Spleen (tissue), 11 donors: Measurements from ENCODE around the gene CHCHD3. TPM values are rescaled to one million over a fixed set of nuclear protein-coding genes. Genes with fewer than 3 reads are reported as not detected.

Experiments used
- DNase-seq: peaks from one replicate; pipeline ENCODE4 v3.0.0-alpha.2; 2020
- H3K27ac ChIP-seq, 8 donors: fragments of 200-600 bp; sonication (generic) in 7 of 8; 1 replicate in 4 of 8; 2 replicates in 4 of 8; pipeline versions ENCODE4 v1.5.0 to v1.8.0; 2016 to 2021; ENCODE audit warnings: inconsistent platforms in 4 of 8, mild to moderate bottlenecking in 4 of 8, moderate library complexity in 1 of 8
- H3K27me3 ChIP-seq, 7 donors: fragments of 200-600 bp; sonication (generic) in 6 of 7; replicated peaks in 1 of 7; 1 replicate in 4 of 7; 2 replicates in 3 of 7; pipeline versions ENCODE4 v1.5.0 to v1.8.0; 2016 to 2021; ENCODE audit warnings: inconsistent platforms in 3 of 7, mild to moderate bottlenecking in 1 of 7
- H3K36me3 ChIP-seq, 6 donors: fragments of 200-600 bp; sonication (generic) in 5 of 6; 1 replicate in 4 of 6; 2 replicates in 2 of 6; pipeline versions ENCODE4 v1.5.0 to v1.8.0; 2016 to 2021; ENCODE audit warnings: inconsistent platforms in 2 of 6
- H3K4me1 ChIP-seq, 6 donors: fragments of 200-600 bp; sonication (generic) in 5 of 6; 1 replicate in 3 of 6; 2 replicates in 3 of 6; pipeline versions ENCODE4 v1.5.0 to v1.8.0; 2016 to 2021; ENCODE audit warnings: inconsistent platforms in 3 of 6
- H3K4me3 ChIP-seq, 8 donors: fragments of 200-600 bp; sonication (generic) in 7 of 8; 1 replicate in 4 of 8; 2 replicates in 4 of 8; pipeline versions ENCODE4 v1.5.0 to v1.8.0; 2016 to 2021; ENCODE audit warnings: inconsistent platforms in 4 of 8, mild to moderate bottlenecking in 4 of 8, moderate library complexity in 2 of 8
- H3K9me3 ChIP-seq, 8 donors: fragments of 200-600 bp; sonication (generic) in 7 of 8; 1 replicate in 4 of 8; 2 replicates in 4 of 8; pipeline versions ENCODE4 v1.5.0 to v1.8.0; 2016 to 2021; ENCODE audit warnings: inconsistent platforms in 4 of 8
- POLR2A ChIP-seq, 3 donors: fragments of 450-650 bp; IDR thresholded peaks; one replicate each; pipeline ENCODE4 v1.5.1; 2017; ENCODE audit warnings: antibody characterized with exemption in 3 of 3, mild to moderate bottlenecking in 1 of 3
- POLR2AphosphoS5 ChIP-seq, 3 donors: sonication (generic); formaldehyde crosslinking; IDR thresholded peaks; one replicate each; pipeline ENCODE4 v1.5.1; 2017; ENCODE audit warnings: antibody characterized with exemption in 3 of 3
- WGBS, 5 donors: extraction: QIAGEN DNeasy Blood & Tissue Kit in 3 of 5; methylation state at CpG; one replicate each; pipeline versions ENCODE4 v1.1.5 to v1.1.7; 2013 to 2018; 5-methylcytosine and 5-hydroxymethylcytosine counted together
- intact Hi-C: fragments of 100-400 bp; cut with DNase I; formaldehyde crosslinking; loops from one replicate; pipeline ENCODE4 v1.15.0; 2023; ENCODE audit warnings: low total_unique reads
- polyA plus RNA-seq, 3 donors: library from polyadenylated mRNA; stranded (reverse); fragments of 200-250 nt; gene quantifications; one replicate each; pipeline ENCODE4 v1.2.1, GENCODE V29; 2013
- total RNA-seq, 7 donors: library from RNA; depleted of rRNA in 3 of 7; stranded (reverse); fragments of >200 nt in 3 of 7; fragmentation: NEBNext Ultra II Directional in 4 of 7; extraction: Animal tissue kit (Norgen Biotek cat#: 25700) in 4 of 7; gene quantifications; one replicate each; pipeline versions ENCODE4 v1.1.0 to v1.2.1, GENCODE V29; 2016 to 2021
- TF ChIP-seq, protein P1 (sequence below), 11 experiments: fragments of 200-600 bp in 7 of 11; fragments of 450-650 bp in 4 of 11; sonication (generic) in 4 of 11; IDR thresholded peaks in 8 of 11; conservative IDR thresholded peaks in 3 of 11; 1 replicate in 7 of 11; 2 replicates in 4 of 11; pipeline versions ENCODE4 v1.4.0 to v1.8.0; 2016 to 2021; ENCODE audit warnings: antibody characterized with exemption in 11 of 11, inconsistent platforms in 4 of 11, mild to moderate bottlenecking in 1 of 11
- donor health status: healthy with polysubstance abuse.
- donor health status: DM: no; HTN: no; CAD: no; lungs with moderate emphysema.
- donor health status: DM: no; HTN: no; CAD: no.
- donor health status: Bipolar disorder and iron deficiency.
- donor health status: healthy.
- donor health status: DM: no; HTN: no; CAD: no.
- donor health status: DM: yes; HTN: yes; CAD: no.

CHCHD3 gene
- total and polyA plus RNA-seq, 10 donors: 18.6 to 60.3 (median 38.8) TPM

DNA sequence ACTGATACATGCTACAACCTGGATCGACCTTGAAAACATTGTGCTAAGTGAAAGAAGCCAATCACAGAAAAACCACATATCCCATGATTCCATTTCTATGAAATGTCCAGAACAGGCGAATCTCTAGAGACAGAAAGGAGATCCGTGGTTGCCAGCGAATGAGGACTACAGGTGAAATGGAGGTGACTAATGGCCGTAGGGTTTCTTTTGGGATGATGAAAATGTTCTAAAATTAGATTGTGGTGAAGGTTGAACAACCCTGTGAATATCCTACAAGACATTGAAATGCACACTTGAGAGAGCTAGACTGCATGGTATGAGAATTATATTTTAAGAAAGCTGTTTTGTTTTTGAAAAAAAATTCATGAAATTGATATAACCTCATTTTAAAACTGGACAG, 317.1 kb downstream of the CHCHD3 start:
- no peak overlapping the region for H3K27ac ChIP-seq
- H3K4me1 ChIP-seq: no peaks in the 10 kb centered on the region
- no peak overlapping the region for H3K4me3 ChIP-seq
- no peaks in the 10 kb centered on the region for H3K36me3 ChIP-seq
- peaks cover 0 to 15% (median 13%) of the 10 kb centered on the region in 8 donors for H3K9me3 ChIP-seq
- TF ChIP-seq, protein P1, sequence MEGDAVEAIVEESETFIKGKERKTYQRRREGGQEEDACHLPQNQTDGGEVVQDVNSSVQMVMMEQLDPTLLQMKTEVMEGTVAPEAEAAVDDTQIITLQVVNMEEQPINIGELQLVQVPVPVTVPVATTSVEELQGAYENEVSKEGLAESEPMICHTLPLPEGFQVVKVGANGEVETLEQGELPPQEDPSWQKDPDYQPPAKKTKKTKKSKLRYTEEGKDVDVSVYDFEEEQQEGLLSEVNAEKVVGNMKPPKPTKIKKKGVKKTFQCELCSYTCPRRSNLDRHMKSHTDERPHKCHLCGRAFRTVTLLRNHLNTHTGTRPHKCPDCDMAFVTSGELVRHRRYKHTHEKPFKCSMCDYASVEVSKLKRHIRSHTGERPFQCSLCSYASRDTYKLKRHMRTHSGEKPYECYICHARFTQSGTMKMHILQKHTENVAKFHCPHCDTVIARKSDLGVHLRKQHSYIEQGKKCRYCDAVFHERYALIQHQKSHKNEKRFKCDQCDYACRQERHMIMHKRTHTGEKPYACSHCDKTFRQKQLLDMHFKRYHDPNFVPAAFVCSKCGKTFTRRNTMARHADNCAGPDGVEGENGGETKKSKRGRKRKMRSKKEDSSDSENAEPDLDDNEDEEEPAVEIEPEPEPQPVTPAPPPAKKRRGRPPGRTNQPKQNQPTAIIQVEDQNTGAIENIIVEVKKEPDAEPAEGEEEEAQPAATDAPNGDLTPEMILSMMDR (IDR thresholded peaks at IDR 0.05 in 8 of 11, conservative IDR thresholded peaks at IDR 0.05 in 3 of 11): no peak
- TF ChIP-seq POLR2AphosphoS5 (IDR thresholded peaks at IDR 0.05) (no peak), POLR2A (IDR thresholded peaks at IDR 0.05) (no peak)
- DNase-seq: no peak
- intact Hi-C loops: no loop called here
- no peaks in the 10 kb centered on the region for H3K27me3 ChIP-seq
- WGBS, 5 donors: 80 to 93% (median 85%) methylated on average over 5 of the region's 5 CpGs

DNA sequence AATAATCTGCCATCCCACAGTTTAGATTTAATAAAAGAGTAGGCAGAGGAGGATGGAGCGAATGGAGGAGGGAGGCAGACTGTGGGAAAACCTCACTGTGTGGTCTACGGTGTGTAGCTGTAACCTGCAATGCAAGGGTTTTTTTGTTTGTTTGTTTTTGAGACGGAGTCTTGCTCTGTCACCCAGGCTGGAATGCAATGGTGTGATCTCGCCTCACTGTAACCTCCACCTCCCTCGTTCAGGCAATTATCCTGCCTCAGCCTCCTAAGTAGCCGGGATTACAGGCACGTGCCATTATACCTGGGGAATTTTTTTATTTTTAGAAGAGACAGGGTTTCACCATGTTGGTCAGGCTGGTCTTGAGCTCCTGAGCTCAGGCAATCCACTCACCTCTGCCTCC, 321.0 kb downstream of the CHCHD3 start:
- no peaks in the 10 kb centered on the region for H3K27me3 ChIP-seq
- H3K27ac ChIP-seq: no peak overlapping the region
- 66 to 85% (median 82%) methylated on average over 7 of the region's 7 CpGs for WGBS, 5 donors
- H3K4me1 ChIP-seq: no peaks in the 10 kb centered on the region
- no peaks in the 10 kb centered on the region for H3K9me3 ChIP-seq
- intact Hi-C loops: no loop called here
- no peak for DNase-seq
- TF ChIP-seq POLR2AphosphoS5 (IDR thresholded peaks at IDR 0.05) (no peak), POLR2A (IDR thresholded peaks at IDR 0.05) (no peak)
- TF ChIP-seq, protein P1 (IDR thresholded peaks at IDR 0.05 in 8 of 11, conservative IDR thresholded peaks at IDR 0.05 in 3 of 11): no peak
- no peaks in the 10 kb centered on the region for H3K36me3 ChIP-seq
- no peak overlapping the region for H3K4me3 ChIP-seq

DNA sequence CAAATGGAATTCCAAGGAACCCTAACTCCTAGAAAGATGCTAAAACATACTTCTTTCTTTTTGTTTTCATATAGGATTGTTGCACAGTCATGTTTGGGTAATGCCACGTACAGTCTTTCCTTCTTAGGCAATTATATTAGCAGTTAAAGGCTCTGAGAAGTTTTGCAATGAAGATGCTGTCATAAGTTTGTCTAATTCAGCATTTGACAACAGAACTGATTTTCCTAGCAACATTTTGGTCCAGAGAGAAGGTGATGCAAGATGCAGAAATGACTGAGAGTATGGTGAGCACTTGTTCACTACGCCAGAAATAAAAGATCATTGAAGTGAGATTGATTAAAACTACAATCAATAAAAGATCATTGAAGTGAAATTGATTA, 321.7 kb downstream of the CHCHD3 start:
- no peak overlapping the region for H3K4me3 ChIP-seq
- H3K4me1 ChIP-seq: no peaks in the 10 kb centered on the region
- H3K9me3 ChIP-seq: no peaks in the 10 kb centered on the region
- H3K27ac ChIP-seq: no peak overlapping the region
- 65 to 96% (median 76%) methylated on average over 2 of the region's 2 CpGs for WGBS, 5 donors
- H3K36me3 ChIP-seq: no peaks in the 10 kb centered on the region
- H3K27me3 ChIP-seq: no peaks in the 10 kb centered on the region
- DNase-seq: no peak
- intact Hi-C loops: no loop called here
- TF ChIP-seq, protein P1 (IDR thresholded peaks at IDR 0.05 in 8 of 11, conservative IDR thresholded peaks at IDR 0.05 in 3 of 11): no peak
- TF ChIP-seq POLR2AphosphoS5 (IDR thresholded peaks at IDR 0.05): no peak
- TF ChIP-seq POLR2A (IDR thresholded peaks at IDR 0.05): no peak

DNA sequence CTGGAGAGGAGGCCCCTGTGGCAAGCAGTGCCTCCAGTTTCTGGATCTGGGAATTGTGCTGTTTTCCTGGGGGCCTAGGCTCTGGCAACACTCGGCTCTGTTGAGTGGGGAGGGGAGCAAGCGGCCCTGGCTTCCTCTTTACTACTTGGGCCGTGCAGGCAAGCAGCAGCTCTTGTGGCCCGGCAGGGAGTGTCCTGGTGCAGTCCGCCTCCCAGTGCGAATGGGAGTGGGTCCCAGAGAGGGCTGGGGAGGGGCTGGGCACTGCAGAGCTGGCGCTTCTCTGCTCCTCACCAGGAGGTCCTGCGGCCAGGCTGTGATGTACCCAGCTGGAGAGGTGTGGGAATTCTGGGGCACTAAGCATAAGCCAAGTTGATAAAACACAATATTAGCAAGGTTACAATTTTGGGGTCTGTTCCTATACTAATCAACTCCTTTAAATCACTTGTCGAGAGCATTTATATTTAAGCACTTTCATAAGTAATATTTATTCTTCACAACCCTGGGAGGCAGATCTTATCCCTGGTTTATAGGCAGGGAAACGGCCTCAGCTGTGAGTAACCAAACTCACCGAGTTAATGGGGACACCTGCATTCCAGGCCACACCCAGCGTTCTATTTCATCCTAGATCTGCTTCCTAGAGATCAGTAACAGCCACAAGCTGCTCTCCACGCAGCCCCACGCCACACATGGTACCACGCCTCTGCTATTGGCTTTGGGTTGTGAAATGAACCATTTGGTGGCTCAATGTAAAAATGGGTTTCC, 322.2 kb downstream of the CHCHD3 start:
- WGBS, 5 donors: 85 to 92% (median 86%) methylated on average over 15 of the region's 15 CpGs
- Histone ChIP-seq H3K27me3 (no peaks in the 10 kb centered on the region), H3K27ac (no peak overlapping the region), H3K36me3 (no peaks in the 10 kb centered on the region), H3K9me3 (no peaks in the 10 kb centered on the region), H3K4me3 (no peak overlapping the region), H3K4me1 (no peaks in the 10 kb centered on the region)
- DNase-seq: no peak
- intact Hi-C loops: no loop called here
- TF ChIP-seq, protein P1 (IDR thresholded peaks at IDR 0.05 in 8 of 11, conservative IDR thresholded peaks at IDR 0.05 in 3 of 11): no peak
